Right cardiac atrium (tissue), 5 donors: ENCODE measurements around the gene TMEM181. TPM values are rescaled to one million over a fixed set of nuclear protein-coding genes. Genes with fewer than 3 reads are reported as not detected.
A peak's percentile ranks its signal among the peaks of the same experiment; 100 is the strongest.
"Not testable (repeated sequence)": the region's sequence is repeated elsewhere in the genome, so short reads cannot be mapped to it uniquely, and the experiment has no call there.

ENCODE experiments used
- ATAC-seq, 2 donors: fragments of 200-7000 bp; cut with Tn5 transposase; one replicate each; pipeline versions ENCODE4 v1.8.0 to v1.9.1; 2020; ENCODE audit warnings: moderate library complexity in 2 of 2, mild to moderate bottlenecking in 1 of 2
- DNase-seq, 3 donors: peaks; one replicate each; pipeline ENCODE4 v3.0.0-alpha.2; 2020
- H3K27ac ChIP-seq: one replicate; pipeline ENCODE4 v1.5.1; 2013; ENCODE audit warnings: mild to moderate bottlenecking, low read length, control low read depth, moderate library complexity
- H3K27me3 ChIP-seq: one replicate; pipeline ENCODE4 v1.6.1; 2013; ENCODE audit not compliant: control insufficient read depth, insufficient read depth
- H3K4me1 ChIP-seq: one replicate; pipeline ENCODE4 v1.6.1; 2013; ENCODE audit warnings: low read length; ENCODE audit not compliant: control insufficient read depth, insufficient read depth
- H3K4me3 ChIP-seq: one replicate; pipeline ENCODE4 v1.5.1; 2013; ENCODE audit warnings: low read length, control low read depth
- H3K9me3 ChIP-seq: one replicate; pipeline ENCODE4 v1.6.1; 2013; ENCODE audit warnings: low read length; ENCODE audit not compliant: control insufficient read depth
- whole genome bisulfite sequencing: extraction: QIAGEN DNeasy Blood & Tissue Kit; methylation state at CpG from one replicate; pipeline ENCODE4 v1.1.7; 2013; 5-methylcytosine and 5-hydroxymethylcytosine counted together
- intact Hi-C, 4 donors: fragments of 100-400 bp; cut with DNase I; formaldehyde crosslinking; loops; one replicate each; pipeline versions ENCODE4 v1.11.0 to v1.14.0; 2022 to 2023
- polyA plus RNA-seq: library from polyadenylated mRNA; stranded (reverse); fragments of 200-250 nt; gene quantifications from one replicate; pipeline ENCODE4 v1.2.3, GENCODE V29; 2013
- total RNA-seq, 4 donors: library from RNA; stranded (reverse); fragmentation: NEBNext Ultra II Directional; extraction: Animal tissue kit (Norgen Biotek cat#: 25700); gene quantifications; one replicate each; pipeline ENCODE4 v1.2.1, GENCODE V29; 2021
- donor health status: healthy with polysubstance abuse.
- donor health status: DM: no; HTN: yes; CAD: no.
- donor health status: DM: no; HTN: no; CAD: no.
- donor health status: DM: no; HTN: yes; CAD: no; lungs with severe emphysema.
- donor health status: DM: yes; HTN: yes; CAD: no.

The TMEM181 gene
- total and polyA plus RNA-seq, 5 donors: 7.4 to 24.5 (median 16.9) TPM

GRCh38 chr6:158654960-158655489, 95.1 kb downstream of the TMEM181 start:
- Histone ChIP-seq H3K4me1 (peaks cover 2% of the 10 kb centered on the region), H3K4me3 (no peak overlapping the region), H3K9me3 (no peaks in the 10 kb centered on the region), H3K27ac (peak overlapping the region; percentile 23), H3K27me3 (no peaks in the 10 kb centered on the region)
- 50% methylated on average over 10 of the region's 10 CpGs for WGBS
- intact Hi-C loops: no loop called here
- DNase-seq: no peak
- ATAC-seq: peak in 1 of 2 donors; percentile 32

- H3K4me3 ChIP-seq: no peak overlapping the region
- peaks cover 2% of the 10 kb centered on the region for H3K4me1 ChIP-seq
- no peak for DNase-seq
- intact Hi-C loops: no loop called here
- ATAC-seq: no peak
- 88% methylated on average over 22 of the region's 22 CpGs for WGBS
- H3K9me3 ChIP-seq: no peaks in the 10 kb centered on the region
- H3K27me3 ChIP-seq: no peaks in the 10 kb centered on the region
- no peak overlapping the region for H3K27ac ChIP-seq
Measured at GRCh38 chr6:158655569-158656450, 95.9 kb downstream of the TMEM181 start.

GRCh38 chr6:158656986-158657385, 97.1 kb downstream of the TMEM181 start:
- H3K4me1 ChIP-seq, intact Hi-C loops, H3K9me3 ChIP-seq, H3K27me3 ChIP-seq, H3K27ac ChIP-seq, H3K4me3 ChIP-seq, DNase-seq, ATAC-seq: not testable (repeated sequence)
- WGBS: 88% methylated on average over 9 of the region's 9 CpGs

- Histone ChIP-seq H3K9me3 (no peaks in the 10 kb centered on the region), H3K4me3 (no peak overlapping the region), H3K27ac (no peak overlapping the region), H3K27me3 (no peaks in the 10 kb centered on the region), H3K4me1 (peaks cover 2% of the 10 kb centered on the region)
- DNase-seq (no peak), ATAC-seq (peak in 1 of 2 donors; percentile 14)
- 46% methylated on average over 10 of the region's 10 CpGs for WGBS
- intact Hi-C loops: no loop called here
Measured at GRCh38 chr6:158660333-158660754, 100.5 kb downstream of the TMEM181 start.

- peaks cover 2% of the 10 kb centered on the region for H3K4me1 ChIP-seq
- no peaks in the 10 kb centered on the region for H3K27me3 ChIP-seq
- DNase-seq: no peak
- no peak overlapping the region for H3K4me3 ChIP-seq
- no peaks in the 10 kb centered on the region for H3K9me3 ChIP-seq
- H3K27ac ChIP-seq: no peak overlapping the region
- no peak for ATAC-seq
- 91% methylated on average over 3 of the region's 3 CpGs for WGBS
- intact Hi-C loops: no loop called here
Measured at GRCh38 chr6:158661156-158661685, 101.3 kb downstream of the TMEM181 start.

- intact Hi-C loops: no loop called here
- H3K9me3 ChIP-seq: no peaks in the 10 kb centered on the region
- DNase-seq (no peak), ATAC-seq (no peak)
- no peak overlapping the region for H3K4me3 ChIP-seq
- 76% methylated on average over 3 of the region's 3 CpGs for WGBS
- H3K27ac ChIP-seq: no peak overlapping the region
- peaks cover 2% of the 10 kb centered on the region for H3K4me1 ChIP-seq
- H3K27me3 ChIP-seq: no peaks in the 10 kb centered on the region
Measured at GRCh38 chr6:158662607-158662953, 102.7 kb downstream of the TMEM181 start.

GRCh38 chr6:158662954-158663624, 103.2 kb downstream of the TMEM181 start:
- Histone ChIP-seq H3K4me3 (no peak overlapping the region), H3K27me3 (no peaks in the 10 kb centered on the region), H3K27ac (no peak overlapping the region), H3K9me3 (no peaks in the 10 kb centered on the region), H3K4me1 (peaks cover 2% of the 10 kb centered on the region)
- DNase-seq (no peak), ATAC-seq (peak; percentile 28 to 42)
- 51% methylated on average over 27 of the region's 27 CpGs for WGBS
- intact Hi-C loops: no loop called here

GRCh38 chr6:158663625-158664165, 103.8 kb downstream of the TMEM181 start:
- ATAC-seq (no peak), DNase-seq (no peak)
- Histone ChIP-seq H3K27ac (peak overlapping the region; percentile 34), H3K27me3 (no peaks in the 10 kb centered on the region), H3K4me3 (no peak overlapping the region), H3K4me1 (peaks cover 2% of the 10 kb centered on the region), H3K9me3 (no peaks in the 10 kb centered on the region)
- intact Hi-C loops: no loop called here
- 39% methylated on average over 11 of the region's 11 CpGs for WGBS

- no peaks in the 10 kb centered on the region for H3K27me3 ChIP-seq
- intact Hi-C loops: no loop called here
- H3K4me3 ChIP-seq: no peak overlapping the region
- DNase-seq (no peak), ATAC-seq (no peak)
- WGBS: 96% methylated on average over 18 of the region's 18 CpGs
- H3K27ac ChIP-seq: no peak overlapping the region
- H3K9me3 ChIP-seq: no peaks in the 10 kb centered on the region
- H3K4me1 ChIP-seq: peaks cover 2% of the 10 kb centered on the region
Measured at GRCh38 chr6:158665332-158665731, 105.4 kb downstream of the TMEM181 start.

- intact Hi-C loops: no loop called here
- Histone ChIP-seq H3K4me1 (peaks cover 2% of the 10 kb centered on the region), H3K9me3 (no peaks in the 10 kb centered on the region), H3K27me3 (no peaks in the 10 kb centered on the region), H3K27ac (no peak overlapping the region), H3K4me3 (no peak overlapping the region)
- no peak for DNase-seq
- WGBS: 85% methylated on average over 14 of the region's 14 CpGs
- peak; percentile 62 to 67 for ATAC-seq
Measured at GRCh38 chr6:158666628-158667359, 106.9 kb downstream of the TMEM181 start.
